Effector memory CD4-positive, alpha-beta T cell (primary cell): ENCODE data around the gene OTOGL.

Experiments used
- DNase-seq, 3 donors: peaks; one replicate each; pipeline ENCODE4 v3.0.0-alpha.2; 2020
- H3K27ac ChIP-seq: 2 replicates; pipeline ENCODE4 v1.7.0; 2013; ENCODE audit warnings: mild to moderate bottlenecking, low read length, moderate library complexity; ENCODE audit not compliant: insufficient read depth, poor library complexity, severe bottlenecking
- H3K27me3 ChIP-seq: replicated peaks from 2 replicates; pipeline ENCODE4 v1.7.0; 2013; ENCODE audit warnings: mild to moderate bottlenecking, low read length; ENCODE audit not compliant: insufficient read depth, control insufficient read depth, poor library complexity, severe bottlenecking
- H3K36me3 ChIP-seq: 2 replicates; pipeline ENCODE4 v1.7.0; 2013; ENCODE audit warnings: mild to moderate bottlenecking, low read length, moderate library complexity; ENCODE audit not compliant: control insufficient read depth, insufficient read depth
- H3K4me1 ChIP-seq: 2 replicates; pipeline ENCODE4 v1.7.0; 2013; ENCODE audit warnings: low read length, mild to moderate bottlenecking; ENCODE audit not compliant: control insufficient read depth, insufficient read depth, poor library complexity, severe bottlenecking
- H3K4me3 ChIP-seq: 2 replicates; pipeline ENCODE4 v1.7.0; 2013; ENCODE audit warnings: low read length, low read depth, mild to moderate bottlenecking; ENCODE audit not compliant: insufficient read depth, poor library complexity, severe bottlenecking
- H3K9me3 ChIP-seq: 2 replicates; pipeline ENCODE4 v1.7.0; 2013; ENCODE audit warnings: mild to moderate bottlenecking, low read length, moderate library complexity; ENCODE audit not compliant: control insufficient read depth

Gene OTOGL

DNA sequence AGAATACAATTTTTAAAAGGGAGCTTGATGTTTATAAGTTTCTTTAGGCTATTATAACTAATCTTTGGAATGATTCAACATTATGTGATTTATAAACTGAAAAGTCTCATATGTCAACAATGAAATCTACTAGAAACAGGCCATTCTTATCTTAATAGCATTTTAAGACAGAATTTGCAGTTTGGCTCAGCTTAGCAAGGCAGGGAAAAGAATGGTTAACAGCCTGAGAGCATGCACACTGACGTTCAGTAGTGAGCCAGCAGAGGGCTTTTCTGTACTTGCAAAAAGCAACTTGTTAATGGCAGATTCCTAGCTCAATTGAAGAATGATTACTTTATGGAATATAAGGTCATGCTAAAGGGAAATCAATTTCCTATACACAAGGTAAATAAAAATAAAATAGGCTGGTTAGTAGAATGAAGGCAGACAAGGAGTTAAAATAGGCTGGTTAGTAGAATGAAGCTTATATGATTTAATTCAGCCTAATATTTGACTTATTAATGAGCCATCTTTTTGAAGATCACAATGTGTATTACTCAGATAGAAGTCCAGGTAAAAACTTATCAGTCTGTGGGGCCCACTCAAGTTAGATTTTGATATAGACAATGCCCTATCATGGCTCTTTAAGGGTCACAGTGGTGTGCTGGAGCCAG is 95.9 kb downstream of the OTOGL start:
- H3K36me3 ChIP-seq: no peaks in the 10 kb centered on the region
- no peaks in the 10 kb centered on the region for H3K4me1 ChIP-seq
- H3K4me3 ChIP-seq: no peak overlapping the region
- H3K27ac ChIP-seq: no peak overlapping the region
- no peaks in the 10 kb centered on the region for H3K9me3 ChIP-seq
- DNase-seq: no peak
- no peaks in the 10 kb centered on the region for H3K27me3 ChIP-seq

GRCh38 chr12:80195737-80196136 is 96.4 kb downstream of the OTOGL start:
- H3K4me3 ChIP-seq: no peak overlapping the region
- no peak for DNase-seq
- no peak overlapping the region for H3K27ac ChIP-seq
- H3K4me1 ChIP-seq: no peaks in the 10 kb centered on the region
- H3K9me3 ChIP-seq: no peaks in the 10 kb centered on the region
- no peaks in the 10 kb centered on the region for H3K36me3 ChIP-seq
- no peaks in the 10 kb centered on the region for H3K27me3 ChIP-seq

DNA sequence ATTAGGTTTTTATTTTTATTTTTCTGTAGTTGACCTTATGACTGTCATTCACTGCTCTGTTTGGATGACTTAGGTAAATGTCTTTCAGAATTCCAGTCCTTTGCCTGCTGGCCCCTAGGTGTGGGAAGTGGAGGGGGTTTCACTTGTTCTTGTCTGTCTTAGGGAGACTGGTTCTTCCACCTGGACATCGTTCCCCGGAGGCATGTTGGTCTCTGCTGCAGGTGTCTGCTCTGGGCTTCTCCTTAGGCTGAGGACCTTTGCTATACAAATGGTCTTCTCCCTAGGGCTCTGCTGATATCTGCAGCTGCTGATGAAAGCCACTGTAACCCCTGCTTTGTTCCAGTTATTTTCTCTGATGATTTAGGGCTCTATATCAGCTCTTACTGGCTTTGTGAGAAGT is 97.1 kb downstream of the OTOGL start:
- no peaks in the 10 kb centered on the region for H3K9me3 ChIP-seq
- H3K4me3 ChIP-seq: no peak overlapping the region
- H3K27ac ChIP-seq: no peak overlapping the region
- H3K36me3 ChIP-seq: no peaks in the 10 kb centered on the region
- no peak for DNase-seq
- H3K27me3 ChIP-seq: no peaks in the 10 kb centered on the region
- H3K4me1 ChIP-seq: no peaks in the 10 kb centered on the region

- Histone ChIP-seq H3K27ac (no peak overlapping the region), H3K4me1 (no peaks in the 10 kb centered on the region), H3K9me3 (no peaks in the 10 kb centered on the region), H3K4me3 (no peak overlapping the region), H3K27me3 (no peaks in the 10 kb centered on the region), H3K36me3 (no peaks in the 10 kb centered on the region)
- no peak for DNase-seq
These were observed 99.5 kb downstream of the OTOGL start for GRCh38 chr12:80198782-80199337.

DNA sequence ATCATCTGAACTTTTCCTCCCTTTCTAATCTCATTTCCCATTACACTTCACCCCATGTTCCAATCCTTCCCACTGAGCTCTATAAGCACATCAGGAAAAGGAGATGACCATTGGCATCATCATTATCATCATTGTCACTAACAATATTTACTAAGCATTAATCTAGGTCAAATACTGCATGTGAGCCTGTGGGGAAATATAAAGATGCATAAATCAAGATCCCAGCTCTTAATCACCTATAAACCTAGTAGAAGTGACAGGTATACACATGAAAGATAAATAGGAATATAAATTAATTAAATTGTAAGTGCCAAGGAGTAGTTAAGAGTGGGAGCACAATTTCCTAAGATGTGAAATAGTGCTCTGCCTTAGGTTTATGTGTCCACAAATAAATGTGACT is 100.6 kb downstream of the OTOGL start:
- no peak for DNase-seq
- Histone ChIP-seq H3K4me3 (no peak overlapping the region), H3K9me3 (no peaks in the 10 kb centered on the region), H3K27me3 (no peaks in the 10 kb centered on the region), H3K36me3 (no peaks in the 10 kb centered on the region), H3K4me1 (no peaks in the 10 kb centered on the region), H3K27ac (no peak overlapping the region)

DNA sequence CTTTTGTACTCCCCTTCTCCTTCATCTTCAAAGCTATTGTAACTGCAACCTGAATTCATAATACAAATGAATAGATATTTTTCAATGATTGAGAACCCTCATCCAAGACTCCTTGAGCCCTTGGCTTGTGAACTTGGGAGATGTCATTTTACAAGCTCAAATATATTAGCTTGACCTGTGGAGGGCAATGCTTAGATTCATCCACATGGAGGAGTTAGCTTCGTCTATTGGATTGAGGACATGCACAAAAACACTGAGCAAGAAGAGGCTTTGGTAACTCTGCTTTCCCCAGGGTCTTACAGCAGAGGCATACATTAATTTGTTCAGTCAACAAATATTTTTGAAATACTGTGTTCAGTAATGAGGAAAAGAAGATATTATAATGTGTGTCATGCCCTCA is 101.1 kb downstream of the OTOGL start:
- H3K4me3 ChIP-seq: no peak overlapping the region
- no peaks in the 10 kb centered on the region for H3K4me1 ChIP-seq
- no peak overlapping the region for H3K27ac ChIP-seq
- no peak for DNase-seq
- H3K9me3 ChIP-seq: no peaks in the 10 kb centered on the region
- no peaks in the 10 kb centered on the region for H3K36me3 ChIP-seq
- no peaks in the 10 kb centered on the region for H3K27me3 ChIP-seq

DNA sequence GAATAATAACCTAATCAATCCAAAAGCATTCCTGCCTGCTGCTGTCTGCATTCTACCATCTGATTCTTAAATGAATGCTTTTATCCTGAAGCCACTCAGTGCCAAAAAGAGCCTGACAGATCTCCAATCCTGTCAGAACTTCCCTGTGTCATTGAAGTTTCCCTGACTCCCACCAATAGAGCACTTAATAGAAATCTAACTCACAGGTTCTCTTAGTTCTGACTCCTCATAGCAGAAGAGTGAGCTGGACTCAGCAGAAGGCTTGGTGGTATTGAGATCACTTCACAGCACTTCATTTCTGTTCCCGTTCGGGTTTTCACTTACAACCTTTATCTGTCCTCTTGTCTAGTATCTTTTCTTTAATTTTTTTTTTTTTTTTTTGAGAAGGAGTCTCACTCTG is 102.6 kb downstream of the OTOGL start:
- H3K4me3 ChIP-seq: no peak overlapping the region

GRCh38 chr12:80205960-80206359 is 106.6 kb downstream of the OTOGL start:
- H3K27me3 ChIP-seq: no peaks in the 10 kb centered on the region

More for the DNA sequence above, 102.6 kb downstream of the OTOGL start:
- Histone ChIP-seq H3K27me3 (no peaks in the 10 kb centered on the region), H3K4me1 (no peaks in the 10 kb centered on the region), H3K36me3 (no peaks in the 10 kb centered on the region), H3K27ac (no peak overlapping the region), H3K9me3 (no peaks in the 10 kb centered on the region)
- no peak for DNase-seq

GRCh38 chr12:80208071-80208470 is 108.7 kb downstream of the OTOGL start:
- Histone ChIP-seq H3K36me3 (no peaks in the 10 kb centered on the region), H3K4me1 (no peaks in the 10 kb centered on the region), H3K27ac (no peak overlapping the region), H3K9me3 (no peaks in the 10 kb centered on the region), H3K27me3 (no peaks in the 10 kb centered on the region), H3K4me3 (no peak overlapping the region)
- no peak for DNase-seq

More at GRCh38 chr12:80205960-80206359, 106.6 kb downstream of the OTOGL start:
- H3K4me3 ChIP-seq: no peak overlapping the region
- H3K27ac ChIP-seq: no peak overlapping the region
- DNase-seq: no peak
- H3K4me1 ChIP-seq: no peaks in the 10 kb centered on the region
- no peaks in the 10 kb centered on the region for H3K9me3 ChIP-seq
- no peaks in the 10 kb centered on the region for H3K36me3 ChIP-seq

DNA sequence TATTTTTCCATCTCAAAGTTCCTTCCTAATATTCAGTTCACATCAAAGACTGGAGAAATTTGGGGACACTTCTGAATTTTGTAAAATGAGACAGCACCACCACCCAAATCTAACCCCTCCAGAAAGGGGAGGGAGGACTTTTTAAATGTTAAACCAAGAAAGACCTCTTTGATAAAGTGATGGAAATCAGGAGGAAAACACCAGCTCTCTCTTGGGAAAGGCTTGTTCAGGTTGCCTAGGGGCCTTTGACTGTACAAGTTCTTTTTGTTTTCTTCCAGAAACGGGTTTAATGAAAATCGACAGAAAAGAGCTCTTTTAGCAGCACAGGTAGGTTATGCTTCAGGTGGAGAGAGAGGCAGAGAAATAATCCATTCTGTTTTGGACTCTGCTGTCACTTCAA is 112.3 kb downstream of the OTOGL start:
- no peaks in the 10 kb centered on the region for H3K4me1 ChIP-seq

More for the DNA sequence above, 112.3 kb downstream of the OTOGL start:
- no peaks in the 10 kb centered on the region for H3K27me3 ChIP-seq
- DNase-seq: no peak
- H3K36me3 ChIP-seq: no peaks in the 10 kb centered on the region
- no peak overlapping the region for H3K27ac ChIP-seq
- H3K4me3 ChIP-seq: no peak overlapping the region
- H3K9me3 ChIP-seq: no peaks in the 10 kb centered on the region
